Endothelial cell of umbilical vein (primary cell): ENCODE data around the gene HNMT. TPM values are rescaled to one million over a fixed set of nuclear protein-coding genes. Genes with fewer than 3 reads are reported as not detected.

Experiments used
- BruUV-seq: library from RNA; stranded (reverse); fragments of 400-500 nt; replicated peaks from 2 replicates; lab custom pipeline; 2021; lab: Mats Ljungman, UMichigan
- CTCF ChIA-PET: fragments of 300-600, 350-600 bp; sonication (Branson Sonifier 250); formaldehyde crosslinking; loops from one replicate; lab custom pipeline; 2021; ENCODE audit warnings: antibody characterized with exemption, inconsistent platforms; lab: Charles Lee
- POLR2A ChIA-PET: fragments of 300-600, 350-600 bp; sonication (Branson Sonifier 250); formaldehyde crosslinking; loops from one replicate; lab custom pipeline; 2021; ENCODE audit warnings: antibody characterized with exemption, inconsistent platforms; lab: Charles Lee
- DNase-seq: peaks from one replicate; pipeline ENCODE4 v3.0.0-alpha.2; 2011; ENCODE audit warnings: low read depth, low spot score
- FAIRE-seq: peaks from 2 replicates; lab custom pipeline; 2011; peaks lifted over from hg19 to GRCh38; lab: Jason Lieb, UNC
- H2AFZ ChIP-seq: 2 replicates; pipeline ENCODE4 v1.6.0; 2012; ENCODE audit warnings: low read depth, low read length, control low read depth, inconsistent platforms
- H3K27ac ChIP-seq: 2 replicates; pipeline ENCODE4 v1.5.1; 2011; ENCODE audit warnings: low read depth, mild to moderate bottlenecking, control low read depth, low read length, moderate library complexity; ENCODE audit not compliant: insufficient read depth
- H3K27me3 ChIP-seq, 2 experiments: 2 replicates each; pipeline versions ENCODE4 v1.6.0 to v1.6.1; 2011; ENCODE audit warnings: low read length in 2 of 2, mixed read lengths in 1 of 2; ENCODE audit not compliant: control insufficient read depth in 2 of 2, insufficient read depth in 2 of 2
- H3K36me3 ChIP-seq, 2 experiments: 2 replicates in 1 of 2; 3 replicates in 1 of 2; pipeline ENCODE4 v1.5.1; 2011; ENCODE audit warnings: low read length in 2 of 2, mild to moderate bottlenecking in 1 of 2, moderate library complexity in 1 of 2; ENCODE audit not compliant: control insufficient read depth in 2 of 2, insufficient read depth in 2 of 2; ENCODE audit errors: extremely low read depth in 1 of 2
- H3K4me1 ChIP-seq: 3 replicates; pipeline ENCODE4 v1.5.1; 2011; ENCODE audit warnings: mild to moderate bottlenecking, low read length; ENCODE audit not compliant: control insufficient read depth, insufficient read depth; ENCODE audit errors: extremely low read depth
- H3K4me2 ChIP-seq: 2 replicates; pipeline ENCODE4 v1.6.1; 2011; ENCODE audit warnings: low read length, control low read depth, mixed read lengths; ENCODE audit not compliant: insufficient read depth
- H3K4me3 ChIP-seq, 3 experiments: fragments of 200-600 bp in 1 of 3; sonication (generic), shearing (Covaris generic) in 1 of 3; replicated peaks in 1 of 3; 2 replicates each; pipeline ENCODE4 v1.5.1; 2011 to 2016; ENCODE audit warnings: control low read depth in 3 of 3, low read length in 3 of 3, mild to moderate bottlenecking in 2 of 3, inconsistent platforms in 1 of 3, low read depth in 1 of 3, moderate library complexity in 1 of 3; ENCODE audit not compliant: insufficient read depth in 1 of 3
- H3K79me2 ChIP-seq: 2 replicates; pipeline ENCODE4 v1.6.0; 2012; ENCODE audit warnings: low read length, inconsistent platforms; ENCODE audit not compliant: control insufficient read depth, insufficient read depth
- H3K9ac ChIP-seq: replicated peaks from 2 replicates; pipeline ENCODE3; 2011; ENCODE audit warnings: low read length, control low read depth; ENCODE audit not compliant: insufficient read depth; ENCODE audit errors: extremely low read depth
- H3K9me1 ChIP-seq: replicated peaks from 3 replicates; pipeline ENCODE4 v1.6.0; 2011; ENCODE audit warnings: mild to moderate bottlenecking, low read length; ENCODE audit not compliant: control insufficient read depth, insufficient read depth; ENCODE audit errors: extremely low read depth
- H3K9me3 ChIP-seq: replicated peaks from 2 replicates; pipeline ENCODE4 v1.5.1; 2012; ENCODE audit warnings: low read length, inconsistent platforms; ENCODE audit not compliant: control insufficient read depth, insufficient read depth
- H4K20me1 ChIP-seq: replicated peaks from 2 replicates; pipeline ENCODE3; 2011; ENCODE audit warnings: mild to moderate bottlenecking, low read length; ENCODE audit not compliant: control insufficient read depth, insufficient read depth; ENCODE audit errors: extremely low read depth
- EZH2 ChIP-seq: IDR thresholded peaks from 2 replicates; pipeline ENCODE4 v1.6.1; 2012; ENCODE audit warnings: borderline replicate concordance, low read depth, mild to moderate bottlenecking, moderate library complexity, low read length, inconsistent platforms; ENCODE audit not compliant: severe bottlenecking
- FOS ChIP-seq: IDR thresholded peaks from 2 replicates; pipeline ENCODE4 v1.6.1; 2011; ENCODE audit warnings: mild to moderate bottlenecking, low read length, moderate library complexity, borderline replicate concordance; ENCODE audit not compliant: insufficient read depth
- GATA2 ChIP-seq: IDR thresholded peaks from 2 replicates; pipeline ENCODE4 v1.7.0; 2011; ENCODE audit warnings: low read depth, mild to moderate bottlenecking, moderate library complexity, mixed read lengths, low read length; ENCODE audit not compliant: insufficient read length, insufficient read depth
- JUN ChIP-seq: IDR thresholded peaks from 2 replicates; pipeline ENCODE4 v1.6.1; 2011; ENCODE audit warnings: borderline replicate concordance, low read depth; ENCODE audit not compliant: insufficient read length, insufficient read depth
- MYC ChIP-seq: IDR thresholded peaks from one replicate; pipeline ENCODE4 v1.6.1; 2011; ENCODE audit warnings: mild to moderate bottlenecking, low read depth, low read length
- POLR2A ChIP-seq: IDR thresholded peaks from 2 replicates; pipeline ENCODE4 v1.6.1; 2012; ENCODE audit warnings: low read depth, mild to moderate bottlenecking, control low read depth, low read length
- POLR2AphosphoS5 ChIP-seq: IDR thresholded peaks from 2 replicates; pipeline ENCODE4 v1.6.1; 2012; ENCODE audit warnings: low read depth, mild to moderate bottlenecking, control low read depth, low read length, moderate library complexity; ENCODE audit not compliant: insufficient read depth
- dilution Hi-C: fragments of 300-500 bp; cut with MboI; formaldehyde crosslinking; loops from one replicate; pipeline ENCODE4 v1.15.0; 2019; ENCODE audit warnings: low sequenced_read_pairs; ENCODE audit not compliant: extremely low pct_ligation_motif_present
- intact Hi-C: fragments of 100-400 bp; cut with micrococcal nuclease; formaldehyde crosslinking; loops from one replicate; pipeline ENCODE4 v1.10.0; 2022
- polyA plus RNA-seq, 4 experiments: library from polyadenylated mRNA; depleted of rRNA in 3 of 4; stranded (reverse) in 3 of 4; unstranded in 1 of 4; fragments of >200 nt; gene quantifications; 2 replicates each; pipeline versions ENCODE4 v1.2.1 to v1.2.3, GENCODE V29; 2011 to 2012; ENCODE audit warnings: missing spikeins in 1 of 4
- total RNA-seq: library from RNA; stranded (reverse); gene quantifications from 2 replicates; pipeline ENCODE4 v1.2.3, GENCODE V29; 2021
- TF ChIP-seq, protein P1 (sequence below), 2 donors: IDR thresholded peaks; 1 replicate in 1 of 2; 2 replicates in 1 of 2; pipeline ENCODE4 v1.5.1; 2011; ENCODE audit warnings: low read length in 2 of 2, mild to moderate bottlenecking in 2 of 2, moderate library complexity in 2 of 2, control low read depth in 1 of 2, inconsistent platforms in 1 of 2, low read depth in 1 of 2; ENCODE audit not compliant: insufficient read depth in 1 of 2; ENCODE audit errors: extremely low read depth in 1 of 2
- TF ChIP-seq, protein P2 (sequence below): IDR thresholded peaks from 2 replicates; pipeline ENCODE4 v1.6.1; 2011; ENCODE audit not compliant: insufficient read depth, insufficient read length

The HNMT gene
- total and polyA plus RNA-seq, 2 donors (not counting 3 experiments of a cell fraction or from before 2014, with no cell fraction given), result 8.6 to 16.9 TPM

DNA sequence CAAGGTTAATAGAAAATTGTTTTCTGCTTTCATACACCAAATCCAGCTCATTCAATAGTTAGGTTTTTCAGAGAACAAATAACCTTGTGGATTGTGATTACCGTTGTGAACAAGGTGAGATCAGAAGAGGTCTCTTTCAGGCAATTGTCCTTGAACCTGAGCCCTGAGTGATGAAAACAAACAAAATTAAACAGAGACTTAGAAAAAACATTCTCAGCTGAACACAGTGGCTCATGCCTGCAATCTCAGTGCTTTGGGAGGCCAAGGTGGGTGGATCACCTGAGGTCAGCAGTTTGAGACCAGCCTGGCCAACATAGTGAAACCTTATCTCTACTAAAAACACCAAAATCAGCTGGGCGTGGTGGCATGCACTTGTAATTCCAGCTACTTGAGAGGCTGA, 68.1 kb downstream of the HNMT start:
- dilution Hi-C loops, result no loop called here
- Histone ChIP-seq H3K4me2 (no peak overlapping the region), H3K9me3 (no peaks in the 10 kb centered on the region), H3K9me1 (no peaks in the 10 kb centered on the region), H3K36me3 (no peaks in the 10 kb centered on the region), H3K4me3 (no peak overlapping the region), H2AFZ (no peak overlapping the region), H3K79me2 (no peaks in the 10 kb centered on the region), H4K20me1 (no peaks in the 10 kb centered on the region), H3K4me1 (no peaks in the 10 kb centered on the region), H3K27me3 (no peaks in the 10 kb centered on the region), H3K27ac (no peak overlapping the region), H3K9ac (no peak overlapping the region)
- intact Hi-C loops, result no loop called here
- ChIA-PET CTCF (interaction anchor here (1.3 to 2.3 kb wide), 4 partner anchors 15 to 83 kb away, joined by 3 to 6 read pairs (median 4); no protein-coding TSS in a partner anchor), POLR2A (no interaction called here)
- TF ChIP-seq POLR2AphosphoS5, result no peak
- TF ChIP-seq, protein P1, sequence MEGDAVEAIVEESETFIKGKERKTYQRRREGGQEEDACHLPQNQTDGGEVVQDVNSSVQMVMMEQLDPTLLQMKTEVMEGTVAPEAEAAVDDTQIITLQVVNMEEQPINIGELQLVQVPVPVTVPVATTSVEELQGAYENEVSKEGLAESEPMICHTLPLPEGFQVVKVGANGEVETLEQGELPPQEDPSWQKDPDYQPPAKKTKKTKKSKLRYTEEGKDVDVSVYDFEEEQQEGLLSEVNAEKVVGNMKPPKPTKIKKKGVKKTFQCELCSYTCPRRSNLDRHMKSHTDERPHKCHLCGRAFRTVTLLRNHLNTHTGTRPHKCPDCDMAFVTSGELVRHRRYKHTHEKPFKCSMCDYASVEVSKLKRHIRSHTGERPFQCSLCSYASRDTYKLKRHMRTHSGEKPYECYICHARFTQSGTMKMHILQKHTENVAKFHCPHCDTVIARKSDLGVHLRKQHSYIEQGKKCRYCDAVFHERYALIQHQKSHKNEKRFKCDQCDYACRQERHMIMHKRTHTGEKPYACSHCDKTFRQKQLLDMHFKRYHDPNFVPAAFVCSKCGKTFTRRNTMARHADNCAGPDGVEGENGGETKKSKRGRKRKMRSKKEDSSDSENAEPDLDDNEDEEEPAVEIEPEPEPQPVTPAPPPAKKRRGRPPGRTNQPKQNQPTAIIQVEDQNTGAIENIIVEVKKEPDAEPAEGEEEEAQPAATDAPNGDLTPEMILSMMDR (IDR thresholded peaks at IDR 0.05; ENCODE audit: extremely low read depth in 1 of 2, insufficient read depth in 1 of 2, low read depth in 1 of 2, low read length in 2 of 2), result no peak
- TF ChIP-seq MYC, result no peak
- no peak for TF ChIP-seq POLR2A
- TF ChIP-seq, protein P2, sequence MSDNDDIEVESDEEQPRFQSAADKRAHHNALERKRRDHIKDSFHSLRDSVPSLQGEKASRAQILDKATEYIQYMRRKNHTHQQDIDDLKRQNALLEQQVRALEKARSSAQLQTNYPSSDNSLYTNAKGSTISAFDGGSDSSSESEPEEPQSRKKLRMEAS, result no peak
- TF ChIP-seq JUN, result no peak
- TF ChIP-seq GATA2, result no peak
- TF ChIP-seq EZH2, result no peak
- no peak for TF ChIP-seq FOS
- FAIRE-seq, result no peak
- no peak for DNase-seq
- no TSS peak for BruUV-seq
